BLaER1 (cell line): Measurements from ENCODE around the gene MYORG.
"Not testable (repeated sequence)": the region's sequence is repeated elsewhere in the genome, so short reads cannot be mapped to it uniquely, and the experiment has no call there.

ENCODE experiments used
- H3K27ac ChIP-seq: shearing (Covaris generic); formaldehyde crosslinking; 2 replicates; pipeline ENCODE4 v1.8.1; 2022
- H3K27me3 ChIP-seq: shearing (Covaris generic); formaldehyde crosslinking; 2 replicates; pipeline ENCODE4 v1.8.1; 2022
- H3K36me3 ChIP-seq: shearing (Covaris generic); formaldehyde crosslinking; 2 replicates; pipeline ENCODE4 v1.8.1; 2022
- H3K4me1 ChIP-seq: shearing (Covaris generic); formaldehyde crosslinking; 2 replicates; pipeline ENCODE4 v1.8.1; 2022
- H3K4me2 ChIP-seq: shearing (Covaris generic); formaldehyde crosslinking; 2 replicates; pipeline ENCODE4 v1.8.1; 2022
- H3K4me3 ChIP-seq: shearing (Covaris generic); formaldehyde crosslinking; 2 replicates; pipeline ENCODE4 v1.8.1; 2022
- H3K9ac ChIP-seq: shearing (Covaris generic); formaldehyde crosslinking; 2 replicates; pipeline ENCODE4 v1.8.1; 2022
- H3K9me3 ChIP-seq: shearing (Covaris generic); formaldehyde crosslinking; 2 replicates; pipeline ENCODE4 v1.8.1; 2022
- H4K20me1 ChIP-seq: shearing (Covaris generic); formaldehyde crosslinking; 2 replicates; pipeline ENCODE4 v1.8.1; 2022
- Cebpa-rat ChIP-seq: shearing (Covaris generic); IDR thresholded peaks from 2 replicates; pipeline ENCODE4 v1.8.1; 2022

Gene MYORG

DNA sequence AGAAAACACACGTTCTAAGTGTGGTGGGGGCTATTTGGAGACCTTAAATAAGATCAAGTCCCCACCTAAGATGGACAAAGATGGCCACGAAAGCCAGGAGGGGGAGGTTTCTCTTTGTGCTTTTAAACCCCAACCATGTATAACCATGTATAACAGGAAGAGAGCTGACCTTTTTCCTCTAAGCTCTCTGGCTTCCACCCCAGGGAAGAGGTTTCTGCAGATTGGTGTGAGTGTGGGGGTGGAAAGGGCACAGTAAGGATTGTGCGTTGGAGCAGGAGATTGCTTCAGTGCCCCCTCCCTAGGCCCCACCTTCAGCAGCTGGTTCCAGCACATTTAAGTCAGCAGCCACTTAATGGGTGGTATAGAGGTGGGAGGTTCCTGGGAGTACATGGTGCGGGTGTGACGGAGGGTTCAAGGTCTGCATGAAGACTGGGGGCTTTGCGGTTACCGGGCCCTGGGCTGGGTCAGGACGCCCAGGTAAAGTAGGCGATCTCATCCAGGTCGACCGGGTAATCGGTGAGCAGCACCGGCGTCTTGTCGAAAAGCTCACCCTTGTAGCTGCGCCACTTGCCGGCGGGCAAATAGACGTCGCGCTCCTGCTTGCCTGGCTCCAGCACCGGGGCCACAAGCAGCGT is 6.2 kb downstream of the MYORG start:
- no peaks in the 10 kb centered on the region for H3K27me3 ChIP-seq
- peaks cover 49% of the 10 kb centered on the region for H3K9me3 ChIP-seq
- no peak overlapping the region for H3K4me2 ChIP-seq
- no peaks in the 10 kb centered on the region for H4K20me1 ChIP-seq
- no peak overlapping the region for H3K9ac ChIP-seq
- no peak overlapping the region for H3K4me3 ChIP-seq
- peaks cover 45% of the 10 kb centered on the region for H3K36me3 ChIP-seq
- H3K4me1 ChIP-seq: peaks cover 10% of the 10 kb centered on the region
- no peak overlapping the region for H3K27ac ChIP-seq
- no peak for TF ChIP-seq Cebpa-rat

GRCh38 chr9:34369636-34370035 is 7.1 kb downstream of the MYORG start:
- Histone ChIP-seq H3K4me3 (no peak overlapping the region), H4K20me1 (no peaks in the 10 kb centered on the region), H3K36me3 (peaks cover 45% of the 10 kb centered on the region), H3K27ac (no peak overlapping the region), H3K9me3 (peaks cover 49% of the 10 kb centered on the region), H3K4me2 (no peak overlapping the region), H3K27me3 (no peaks in the 10 kb centered on the region), H3K4me1 (peaks cover 2% of the 10 kb centered on the region; the same call in 1 of the 2 replicates), H3K9ac (no peak overlapping the region)
- no peak for TF ChIP-seq Cebpa-rat

- H3K27me3 ChIP-seq, H3K4me2 ChIP-seq, H4K20me1 ChIP-seq, H3K9ac ChIP-seq, H3K27ac ChIP-seq, H3K4me1 ChIP-seq, H3K4me3 ChIP-seq: not testable (repeated sequence)
- peaks cover 49% of the 10 kb centered on the region for H3K9me3 ChIP-seq
- H3K36me3 ChIP-seq: peaks cover 45% of the 10 kb centered on the region
These were observed 7.9 kb downstream of the MYORG start for GRCh38 chr9:34368796-34369195.

GRCh38 chr9:34367751-34368410 is 8.8 kb downstream of the MYORG start:
- H3K4me2 ChIP-seq, H3K27me3 ChIP-seq, H3K27ac ChIP-seq, H3K4me3 ChIP-seq, H4K20me1 ChIP-seq, H3K4me1 ChIP-seq, H3K9ac ChIP-seq: not testable (repeated sequence)
- Histone ChIP-seq H3K9me3 (peaks cover 49% of the 10 kb centered on the region), H3K36me3 (peaks cover 44% of the 10 kb centered on the region)

DNA sequence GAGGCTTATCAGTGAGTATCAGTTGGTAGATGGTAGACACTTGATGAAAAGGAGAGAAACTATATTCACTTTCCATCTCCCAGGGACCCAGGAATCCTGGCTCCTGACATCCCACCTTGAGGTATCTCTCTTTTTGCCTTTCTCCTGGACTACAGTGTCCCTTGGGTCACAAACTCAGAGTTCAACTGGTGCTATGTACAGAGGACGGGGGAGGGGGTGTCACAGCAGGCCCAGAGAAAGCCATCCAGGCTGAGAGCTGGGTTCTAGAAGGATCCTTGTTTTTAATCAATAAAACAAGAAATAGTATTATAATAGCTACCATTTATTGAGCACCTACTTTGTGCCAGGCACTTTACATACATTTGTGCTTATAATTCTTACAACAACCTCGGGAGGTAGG is 10.3 kb downstream of the MYORG start:
- H3K27ac ChIP-seq: no peak overlapping the region
- no peak overlapping the region for H3K4me2 ChIP-seq
- H3K4me3 ChIP-seq: no peak overlapping the region
- TF ChIP-seq Cebpa-rat: no peak
- no peaks in the 10 kb centered on the region for H3K27me3 ChIP-seq
- no peak overlapping the region for H3K9ac ChIP-seq
- no peaks in the 10 kb centered on the region for H3K4me1 ChIP-seq
- peaks cover 29% of the 10 kb centered on the region for H3K36me3 ChIP-seq
- H4K20me1 ChIP-seq: no peaks in the 10 kb centered on the region
- H3K9me3 ChIP-seq: peaks cover 35% of the 10 kb centered on the region

DNA sequence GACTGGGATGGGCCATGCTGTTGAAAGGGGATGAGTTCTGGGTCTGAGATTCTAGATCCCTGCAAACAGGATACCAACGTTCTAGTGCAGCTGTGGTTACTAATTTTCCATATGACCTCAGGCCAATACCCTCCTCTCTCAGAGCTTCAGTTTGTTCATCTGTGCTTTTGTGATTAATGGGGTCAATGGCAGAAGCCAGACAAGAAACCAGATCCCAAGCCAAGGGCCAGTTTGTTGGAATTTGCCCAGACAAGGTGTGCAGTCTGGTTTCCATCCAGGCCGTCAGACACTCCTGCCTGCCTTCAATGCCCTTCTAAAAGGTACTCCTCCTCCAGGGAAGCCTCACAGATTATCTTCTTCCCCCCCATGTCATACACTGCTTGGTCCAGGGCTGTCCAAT is 11.4 kb downstream of the MYORG start:
- Histone ChIP-seq H3K27me3 (no peaks in the 10 kb centered on the region), H3K9ac (no peak overlapping the region), H3K4me3 (no peak overlapping the region), H3K4me2 (no peak overlapping the region), H3K4me1 (no peaks in the 10 kb centered on the region), H4K20me1 (no peaks in the 10 kb centered on the region), H3K27ac (no peak overlapping the region), H3K9me3 (peaks cover 24% of the 10 kb centered on the region), H3K36me3 (peaks cover 18% of the 10 kb centered on the region)
- TF ChIP-seq Cebpa-rat: no peak

DNA sequence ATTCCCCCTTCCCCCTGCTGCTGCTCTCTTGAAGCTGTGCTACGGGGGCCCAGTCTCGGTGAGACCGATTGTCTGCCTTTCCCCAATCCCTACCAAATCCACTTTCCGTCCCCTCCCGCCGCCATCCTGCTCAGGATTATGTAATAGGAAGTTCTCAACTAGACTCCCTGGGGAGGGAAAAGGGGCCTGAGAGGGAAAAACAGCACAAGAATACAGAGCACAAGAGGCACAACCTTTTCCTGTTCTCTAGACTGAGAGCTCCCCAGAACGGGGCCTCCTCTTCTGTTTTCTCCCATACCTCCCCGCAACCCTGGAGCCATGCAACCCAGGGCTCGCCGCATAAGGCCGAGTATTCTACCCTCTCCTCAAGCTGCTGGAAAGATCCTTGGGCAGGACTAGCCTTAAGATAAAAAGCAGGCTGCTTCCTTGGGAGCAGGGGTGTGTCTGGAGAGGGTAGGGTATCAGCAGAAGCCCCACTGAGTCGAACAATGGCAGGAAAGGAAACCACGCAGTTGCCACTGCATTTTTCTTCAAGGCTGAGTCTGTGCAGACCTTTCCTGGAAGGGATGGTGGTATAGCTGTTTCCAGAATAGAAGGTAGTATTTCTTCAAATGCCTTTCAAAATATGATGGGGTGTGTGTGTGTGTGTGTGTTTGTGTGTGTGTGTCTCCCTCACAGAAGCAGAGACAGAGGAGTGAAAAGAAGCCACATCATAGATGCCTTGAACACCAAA is 12.9 kb downstream of the MYORG start:
- Histone ChIP-seq H3K27me3 (no peaks in the 10 kb centered on the region), H3K4me3 (no peak overlapping the region), H3K36me3 (peaks cover 10% of the 10 kb centered on the region), H3K27ac (no peak overlapping the region), H3K9ac (no peak overlapping the region), H4K20me1 (no peaks in the 10 kb centered on the region), H3K9me3 (peaks cover 20% of the 10 kb centered on the region), H3K4me1 (no peaks in the 10 kb centered on the region), H3K4me2 (no peak overlapping the region)
- no peak for TF ChIP-seq Cebpa-rat

GRCh38 chr9:34362614-34363214 is 14.0 kb downstream of the MYORG start:
- no peaks in the 10 kb centered on the region for H3K4me1 ChIP-seq
- H3K9ac ChIP-seq: no peak overlapping the region
- no peaks in the 10 kb centered on the region for H3K27me3 ChIP-seq
- H3K36me3 ChIP-seq: peaks cover 4% of the 10 kb centered on the region
- H3K4me3 ChIP-seq: no peak overlapping the region
- peaks cover 9% of the 10 kb centered on the region for H3K9me3 ChIP-seq
- TF ChIP-seq Cebpa-rat: no peak
- no peaks in the 10 kb centered on the region for H4K20me1 ChIP-seq
- H3K27ac ChIP-seq: no peak overlapping the region
- H3K4me2 ChIP-seq: no peak overlapping the region

- H3K9ac ChIP-seq, H4K20me1 ChIP-seq, H3K4me2 ChIP-seq, H3K4me1 ChIP-seq, H3K36me3 ChIP-seq, H3K4me3 ChIP-seq, H3K27ac ChIP-seq, H3K27me3 ChIP-seq: not testable (repeated sequence)
- peaks cover 14% of the 10 kb centered on the region for H3K9me3 ChIP-seq
These were observed 23.7 kb downstream of the MYORG start for GRCh38 chr9:34352957-34353356.

GRCh38 chr9:34352122-34352652 is 24.5 kb downstream of the MYORG start:
- H3K4me1 ChIP-seq, H4K20me1 ChIP-seq, H3K4me3 ChIP-seq, H3K36me3 ChIP-seq, H3K4me2 ChIP-seq, H3K9ac ChIP-seq, H3K27me3 ChIP-seq, H3K27ac ChIP-seq: not testable (repeated sequence)
- H3K9me3 ChIP-seq: peaks cover 14% of the 10 kb centered on the region
